Measurements from ENCODE around the gene LIG3. TPM values are rescaled to one million over a fixed set of nuclear protein-coding genes. Genes with fewer than 3 reads are reported as not detected.
"Not testable (repeated sequence)": the region's sequence is repeated elsewhere in the genome, so short reads cannot be mapped to it uniquely, and the experiment has no call there.

LIG3 gene
- total RNA-seq, 1 donor from 2014 or later: 30.7 TPM

GRCh38 chr17:35025541-35025940 is 45.2 kb downstream of the LIG3 start:
- no peak overlapping the region for H3K4me2 ChIP-seq (ENCODE audit: low read length)
- H2AFZ ChIP-seq (ENCODE audit: low read depth, low read length): no peak overlapping the region
- TF ChIP-seq EZH2 (IDR thresholded peaks at IDR 0.05; ENCODE audit: insufficient read depth, low read length) (no peak), CTCF (IDR thresholded peaks at IDR 0.05; ENCODE audit: insufficient read depth, low read depth, low read length) (no peak)
- no peak overlapping the region for H3K4me3 ChIP-seq (ENCODE audit: insufficient read depth, low read depth, low read length)
- peaks cover 5% of the 10 kb centered on the region for H3K36me3 ChIP-seq (ENCODE audit: insufficient read depth, low read length)
- no peaks in the 10 kb centered on the region for H3K9me3 ChIP-seq (ENCODE audit: insufficient read depth, low read depth, low read length)
- Mint-ChIP-seq H3K4me3 (ENCODE audit: unreplicated experiment) (no peak overlapping the region), H3K9me3 (ENCODE audit: unreplicated experiment) (no peaks in the 10 kb centered on the region), H3K36me3 (ENCODE audit: low read depth, unreplicated experiment) (no peaks in the 10 kb centered on the region), H3K4me1 (ENCODE audit: low read depth, unreplicated experiment) (peaks cover 13% of the 10 kb centered on the region), H3K27ac (ENCODE audit: unreplicated experiment) (no peak overlapping the region), H3K27me3 (ENCODE audit: low read depth, unreplicated experiment) (no peaks in the 10 kb centered on the region)
- H3K9ac ChIP-seq (ENCODE audit: low read length): no peak overlapping the region
- H3K27ac ChIP-seq (ENCODE audit: low read depth, low read length): no peak overlapping the region
- DNase-seq (ENCODE audit: low read depth) (no peak), FAIRE-seq (no peak)
- no peaks in the 10 kb centered on the region for H4K20me1 ChIP-seq (ENCODE audit: insufficient read depth, low read length)
- no peaks in the 10 kb centered on the region for H3K79me2 ChIP-seq (ENCODE audit: insufficient read depth, low read length)
- H3K27me3 ChIP-seq (ENCODE audit: insufficient read depth, low read length): no peaks in the 10 kb centered on the region
- peaks cover 32% of the 10 kb centered on the region for H3K4me1 ChIP-seq (ENCODE audit: insufficient read depth, low read length)

GRCh38 chr17:35028097-35028496 is 47.8 kb downstream of the LIG3 start:
- H4K20me1 ChIP-seq (ENCODE audit: insufficient read depth, low read length); H3K9me3 ChIP-seq (ENCODE audit: insufficient read depth, low read depth, low read length); H3K4me1 Mint-ChIP-seq (ENCODE audit: low read depth, unreplicated experiment); H3K4me3 ChIP-seq (ENCODE audit: insufficient read depth, low read depth, low read length); H2AFZ ChIP-seq (ENCODE audit: low read depth, low read length); H3K27ac Mint-ChIP-seq (ENCODE audit: unreplicated experiment); H3K4me3 Mint-ChIP-seq (ENCODE audit: unreplicated experiment); H3K27me3 ChIP-seq (ENCODE audit: insufficient read depth, low read length); H3K36me3 ChIP-seq (ENCODE audit: insufficient read depth, low read length); H3K9me3 Mint-ChIP-seq (ENCODE audit: unreplicated experiment); FAIRE-seq; DNase-seq (ENCODE audit: low read depth); H3K27me3 Mint-ChIP-seq (ENCODE audit: low read depth, unreplicated experiment); H3K36me3 Mint-ChIP-seq (ENCODE audit: low read depth, unreplicated experiment); H3K79me2 ChIP-seq (ENCODE audit: insufficient read depth, low read length): not testable (repeated sequence)
- H3K4me1 ChIP-seq (ENCODE audit: insufficient read depth, low read length): peaks cover 16% of the 10 kb centered on the region
- peak overlapping the region; percentile 9 for H3K9ac ChIP-seq (ENCODE audit: low read length)
- peak overlapping the region; percentile 3 for H3K4me2 ChIP-seq (ENCODE audit: low read length)
- H3K27ac ChIP-seq (ENCODE audit: low read depth, low read length): peak overlapping the region; percentile 48

GRCh38 chr17:35028531-35029262 is 48.4 kb downstream of the LIG3 start:
- Histone ChIP-seq H3K9ac (ENCODE audit: low read length) (peak overlapping the region; percentile 9), H3K79me2 (ENCODE audit: insufficient read depth, low read length) (peaks cover 3% of the 10 kb centered on the region), H2AFZ (ENCODE audit: low read depth, low read length) (no peak overlapping the region), H3K4me2 (ENCODE audit: low read length) (peak overlapping the region; percentile 3), H3K27me3 (ENCODE audit: insufficient read depth, low read length) (no peaks in the 10 kb centered on the region), H3K27ac (ENCODE audit: low read depth, low read length) (peak overlapping the region; percentile 48), H3K4me3 (ENCODE audit: insufficient read depth, low read depth, low read length) (no peak overlapping the region), H3K9me3 (ENCODE audit: insufficient read depth, low read depth, low read length) (no peaks in the 10 kb centered on the region), H3K4me1 (ENCODE audit: insufficient read depth, low read length) (peaks cover 10% of the 10 kb centered on the region), H4K20me1 (ENCODE audit: insufficient read depth, low read length) (peaks cover 4% of the 10 kb centered on the region), H3K36me3 (ENCODE audit: insufficient read depth, low read length) (peaks cover 5% of the 10 kb centered on the region)
- H3K4me3 Mint-ChIP-seq (ENCODE audit: unreplicated experiment): no peak overlapping the region
- no peak for FAIRE-seq
- DNase-seq (ENCODE audit: low read depth): peak; percentile 16
- H3K36me3 Mint-ChIP-seq (ENCODE audit: low read depth, unreplicated experiment): no peaks in the 10 kb centered on the region
- TF ChIP-seq EZH2 (IDR thresholded peaks at IDR 0.05; ENCODE audit: insufficient read depth, low read length) (no peak), CTCF (IDR thresholded peaks at IDR 0.05; ENCODE audit: insufficient read depth, low read depth, low read length) (no peak)
- no peak overlapping the region for H3K27ac Mint-ChIP-seq (ENCODE audit: unreplicated experiment)
- H3K4me1 Mint-ChIP-seq (ENCODE audit: low read depth, unreplicated experiment): no peaks in the 10 kb centered on the region
- H3K9me3 Mint-ChIP-seq (ENCODE audit: unreplicated experiment): peaks cover 1% of the 10 kb centered on the region
- H3K27me3 Mint-ChIP-seq (ENCODE audit: low read depth, unreplicated experiment): no peaks in the 10 kb centered on the region
